NB4 (cell line): ENCODE data around the gene CIPC.

Experiments used
- DNase-seq: peaks from one replicate; pipeline ENCODE4 v3.0.0; 2010; ENCODE audit warnings: low read depth
- H3K4me3 ChIP-seq: one replicate; pipeline ENCODE4 v1.5.1; 2011; ENCODE audit warnings: mild to moderate bottlenecking, low read depth, low read length, moderate library complexity
- MYC ChIP-seq: IDR thresholded peaks from 2 replicates; pipeline ENCODE4 v1.6.1; 2011; ENCODE audit warnings: low read depth, low read length
- POLR2A ChIP-seq: IDR thresholded peaks from 2 replicates; pipeline ENCODE4 v1.6.1; 2011; ENCODE audit warnings: mild to moderate bottlenecking; ENCODE audit not compliant: insufficient read length; ENCODE audit errors: extremely low read depth
- TF ChIP-seq, protein P1 (sequence below): IDR thresholded peaks from 2 replicates; pipeline ENCODE4 v1.6.1; 2011; ENCODE audit warnings: low read depth, low read length
- TF ChIP-seq, protein P2 (sequence below): IDR thresholded peaks from one replicate; pipeline ENCODE4 v1.5.1; 2012; ENCODE audit warnings: low read depth, low read length

The CIPC gene

DNA sequence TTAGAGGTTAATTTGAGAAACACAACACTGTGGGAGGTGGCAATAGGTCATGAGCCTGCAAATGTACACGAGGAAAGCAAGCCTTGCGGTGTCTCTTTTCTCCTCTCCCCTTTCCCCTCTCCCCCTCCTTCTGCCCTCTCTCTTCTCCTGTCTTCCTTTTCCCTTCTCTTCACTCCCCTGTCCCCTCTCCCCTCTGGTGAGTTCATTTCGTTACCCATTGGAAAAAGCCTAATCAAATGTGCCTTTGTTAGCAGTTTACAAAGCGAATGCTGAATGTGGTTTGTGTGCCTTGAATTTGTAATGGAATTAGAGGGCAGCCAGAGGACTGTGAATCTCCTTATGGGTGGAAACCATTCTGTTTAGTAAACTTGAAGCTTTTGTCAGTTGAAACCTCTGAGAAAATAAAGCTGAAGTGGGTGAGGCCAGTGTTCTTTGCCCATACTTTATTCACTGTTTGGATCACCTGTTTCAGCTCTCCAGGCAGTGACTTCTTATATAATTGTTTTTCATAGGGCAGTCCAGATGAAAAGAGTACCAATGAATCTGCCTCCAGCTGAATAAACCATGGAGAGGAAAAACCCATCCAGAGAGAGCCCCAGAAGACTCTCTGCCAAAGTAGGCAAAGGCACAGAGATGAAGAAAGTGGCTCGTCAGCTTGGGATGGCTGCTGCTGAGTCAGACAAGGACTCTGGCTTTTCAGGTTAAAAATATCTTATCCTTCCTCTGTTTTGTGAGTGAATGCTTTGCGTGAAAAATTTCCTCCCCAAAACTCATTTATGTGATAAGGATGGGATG, 7.3 kb downstream of the CIPC start:
- TF ChIP-seq, protein P1, sequence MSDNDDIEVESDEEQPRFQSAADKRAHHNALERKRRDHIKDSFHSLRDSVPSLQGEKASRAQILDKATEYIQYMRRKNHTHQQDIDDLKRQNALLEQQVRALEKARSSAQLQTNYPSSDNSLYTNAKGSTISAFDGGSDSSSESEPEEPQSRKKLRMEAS = no peak
- TF ChIP-seq MYC (no peak), POLR2A (no peak)
- TF ChIP-seq, protein P2, sequence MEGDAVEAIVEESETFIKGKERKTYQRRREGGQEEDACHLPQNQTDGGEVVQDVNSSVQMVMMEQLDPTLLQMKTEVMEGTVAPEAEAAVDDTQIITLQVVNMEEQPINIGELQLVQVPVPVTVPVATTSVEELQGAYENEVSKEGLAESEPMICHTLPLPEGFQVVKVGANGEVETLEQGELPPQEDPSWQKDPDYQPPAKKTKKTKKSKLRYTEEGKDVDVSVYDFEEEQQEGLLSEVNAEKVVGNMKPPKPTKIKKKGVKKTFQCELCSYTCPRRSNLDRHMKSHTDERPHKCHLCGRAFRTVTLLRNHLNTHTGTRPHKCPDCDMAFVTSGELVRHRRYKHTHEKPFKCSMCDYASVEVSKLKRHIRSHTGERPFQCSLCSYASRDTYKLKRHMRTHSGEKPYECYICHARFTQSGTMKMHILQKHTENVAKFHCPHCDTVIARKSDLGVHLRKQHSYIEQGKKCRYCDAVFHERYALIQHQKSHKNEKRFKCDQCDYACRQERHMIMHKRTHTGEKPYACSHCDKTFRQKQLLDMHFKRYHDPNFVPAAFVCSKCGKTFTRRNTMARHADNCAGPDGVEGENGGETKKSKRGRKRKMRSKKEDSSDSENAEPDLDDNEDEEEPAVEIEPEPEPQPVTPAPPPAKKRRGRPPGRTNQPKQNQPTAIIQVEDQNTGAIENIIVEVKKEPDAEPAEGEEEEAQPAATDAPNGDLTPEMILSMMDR = no peak
- no peak overlapping the region for H3K4me3 ChIP-seq
- no peak for DNase-seq

DNA sequence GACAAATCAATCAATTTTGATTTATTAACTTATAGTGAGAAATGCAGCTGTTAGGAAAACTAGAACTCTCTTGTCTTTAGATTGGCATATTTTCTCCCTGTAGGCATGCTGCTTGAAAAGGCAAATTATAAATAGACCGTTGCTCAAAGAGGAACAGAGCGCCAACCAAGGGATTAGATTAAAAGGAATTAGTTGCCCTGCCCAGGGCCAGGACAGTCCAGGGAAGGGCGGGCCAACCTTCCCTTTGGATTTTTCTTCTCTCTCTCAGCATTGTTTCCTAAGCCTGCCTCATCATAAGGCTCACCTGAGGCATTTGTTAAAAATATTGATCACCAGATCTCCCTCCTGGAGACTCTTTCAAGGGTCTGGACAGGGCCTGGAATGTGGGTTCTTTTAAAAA, 8.6 kb downstream of the CIPC start:
- TF ChIP-seq POLR2A (no peak), MYC (no peak)
- TF ChIP-seq, protein P1 = no peak
- TF ChIP-seq, protein P2 = no peak
- no peak for DNase-seq
- H3K4me3 ChIP-seq = no peak overlapping the region

DNA sequence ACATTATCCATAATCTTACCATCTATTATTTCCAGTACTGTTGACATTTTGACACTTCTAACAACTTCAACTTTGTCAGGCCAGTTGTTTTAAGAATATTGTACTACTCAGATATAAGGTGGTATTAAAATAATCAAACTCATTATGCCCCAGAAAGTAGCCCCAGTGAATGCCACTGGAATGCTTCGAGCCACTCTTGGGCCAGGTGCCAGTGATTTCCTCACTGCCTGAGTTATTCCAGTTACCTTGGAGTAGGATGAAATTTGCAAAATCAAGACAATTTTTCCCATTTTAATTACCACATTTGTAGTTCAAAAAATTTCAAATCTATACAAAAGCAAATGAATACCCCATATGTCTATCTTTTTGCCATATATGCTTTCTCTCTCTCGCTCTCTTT, 9.2 kb downstream of the CIPC start:
- no peak for TF ChIP-seq MYC
- TF ChIP-seq, protein P2 = no peak
- TF ChIP-seq, protein P1 = no peak
- TF ChIP-seq POLR2A = no peak
- no peak overlapping the region for H3K4me3 ChIP-seq
- no peak for DNase-seq

DNA sequence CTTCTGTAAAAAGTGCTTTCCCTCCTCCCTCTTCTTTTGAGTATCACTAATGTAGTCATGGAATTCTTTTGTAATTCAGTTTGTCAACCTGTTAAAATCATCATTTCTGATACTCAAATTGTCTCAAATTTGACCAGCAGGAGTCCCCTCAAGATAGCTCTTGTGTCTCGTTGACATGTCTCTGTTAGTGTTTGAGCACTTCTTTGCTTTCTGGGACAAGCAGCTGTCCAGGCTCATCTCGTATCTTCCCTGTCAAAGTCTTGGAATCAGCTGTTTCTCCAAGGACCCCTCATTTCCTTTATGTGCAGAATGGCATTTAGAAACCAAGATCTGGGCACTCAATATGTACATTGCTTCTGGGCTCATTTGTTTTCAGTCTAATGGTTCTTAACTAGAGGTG, 10.7 kb downstream of the CIPC start:
- TF ChIP-seq, protein P2 = no peak
- TF ChIP-seq POLR2A (no peak), MYC (no peak)
- TF ChIP-seq, protein P1 = no peak
- no peak for DNase-seq

DNA sequence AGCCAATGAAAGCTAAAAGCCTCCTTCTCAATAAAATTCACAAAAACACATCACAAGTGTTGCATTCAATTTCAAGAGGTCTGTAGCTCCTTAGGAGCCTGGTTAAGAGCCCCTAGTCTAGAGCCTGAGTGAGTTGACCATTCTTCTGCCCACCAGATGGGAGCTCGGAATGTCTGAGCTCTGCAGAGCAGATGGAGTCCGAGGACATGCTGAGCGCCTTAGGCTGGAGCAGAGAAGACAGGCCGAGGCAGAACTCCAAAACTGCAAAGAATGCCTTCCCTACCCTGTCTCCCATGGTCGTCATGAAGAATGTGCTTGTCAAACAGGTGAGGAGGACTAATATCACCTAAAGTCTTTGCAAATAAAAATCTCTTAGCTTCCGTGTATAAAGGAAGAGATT, 11.6 kb downstream of the CIPC start:
- no peak overlapping the region for H3K4me3 ChIP-seq
- DNase-seq = no peak
- TF ChIP-seq, protein P2 = no peak
- TF ChIP-seq, protein P1 = no peak
- TF ChIP-seq POLR2A (no peak), MYC (no peak)

More for the DNA sequence above, 10.7 kb downstream of the CIPC start:
- no peak overlapping the region for H3K4me3 ChIP-seq
